ENCODE results near the gene WFDC6.

GRCh38 chr20:45564760-45565276, 25.5 kb upstream of the WFDC6 start:
- no peak for TF ChIP-seq CTCF (IDR thresholded peaks at IDR 0.05; ENCODE audit: poor library complexity, severe bottlenecking)
- TF ChIP-seq EP300 (conservative IDR thresholded peaks at IDR 0.05; ENCODE audit: poor library complexity, severe bottlenecking), result no peak
